ENCODE data around the gene FAM221B. TPM values are rescaled to one million over a fixed set of nuclear protein-coding genes. Genes with fewer than 3 reads are reported as not detected.
A peak's percentile ranks its signal among the peaks of the same experiment; 100 is the strongest.

FAM221B gene
- total RNA-seq, 1 donor from 2014 or later = 0.32 TPM

DNA sequence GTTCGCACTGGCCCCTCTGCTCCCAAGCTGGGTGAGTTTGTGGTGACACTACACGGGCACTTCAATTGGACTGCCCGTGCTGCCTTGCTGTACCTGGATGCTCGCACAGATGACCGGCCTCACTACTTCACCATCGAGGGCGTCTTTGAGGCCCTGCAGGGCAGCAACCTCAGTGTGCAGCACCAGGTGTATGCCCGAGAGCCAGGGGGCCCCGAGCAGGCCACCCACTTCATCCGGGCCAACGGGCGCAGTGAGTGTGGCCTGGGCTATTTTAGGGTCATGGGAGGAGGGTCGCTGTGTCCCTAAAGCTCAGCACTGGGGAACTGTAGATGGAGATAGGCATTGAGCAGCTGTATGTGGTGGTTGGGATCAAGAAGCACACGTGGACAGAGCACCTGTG is 35.7 kb downstream of the FAM221B start:
- no peak for DNase-seq
- Histone ChIP-seq H3K4me1 (peaks cover 39% of the 10 kb centered on the region), H3K27ac (no peak overlapping the region), H3K27me3 (ENCODE audit: low read depth) (no peaks in the 10 kb centered on the region), H3K36me3 (no peaks in the 10 kb centered on the region), H3K4me3 (no peak overlapping the region), H3K9me3 (no peaks in the 10 kb centered on the region)
- TF ChIP-seq, protein P1, sequence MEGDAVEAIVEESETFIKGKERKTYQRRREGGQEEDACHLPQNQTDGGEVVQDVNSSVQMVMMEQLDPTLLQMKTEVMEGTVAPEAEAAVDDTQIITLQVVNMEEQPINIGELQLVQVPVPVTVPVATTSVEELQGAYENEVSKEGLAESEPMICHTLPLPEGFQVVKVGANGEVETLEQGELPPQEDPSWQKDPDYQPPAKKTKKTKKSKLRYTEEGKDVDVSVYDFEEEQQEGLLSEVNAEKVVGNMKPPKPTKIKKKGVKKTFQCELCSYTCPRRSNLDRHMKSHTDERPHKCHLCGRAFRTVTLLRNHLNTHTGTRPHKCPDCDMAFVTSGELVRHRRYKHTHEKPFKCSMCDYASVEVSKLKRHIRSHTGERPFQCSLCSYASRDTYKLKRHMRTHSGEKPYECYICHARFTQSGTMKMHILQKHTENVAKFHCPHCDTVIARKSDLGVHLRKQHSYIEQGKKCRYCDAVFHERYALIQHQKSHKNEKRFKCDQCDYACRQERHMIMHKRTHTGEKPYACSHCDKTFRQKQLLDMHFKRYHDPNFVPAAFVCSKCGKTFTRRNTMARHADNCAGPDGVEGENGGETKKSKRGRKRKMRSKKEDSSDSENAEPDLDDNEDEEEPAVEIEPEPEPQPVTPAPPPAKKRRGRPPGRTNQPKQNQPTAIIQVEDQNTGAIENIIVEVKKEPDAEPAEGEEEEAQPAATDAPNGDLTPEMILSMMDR (IDR thresholded peaks at IDR 0.05) = no peak
- intact Hi-C loops (cut with DNase I) = no loop called here
- no peak for ATAC-seq

DNA sequence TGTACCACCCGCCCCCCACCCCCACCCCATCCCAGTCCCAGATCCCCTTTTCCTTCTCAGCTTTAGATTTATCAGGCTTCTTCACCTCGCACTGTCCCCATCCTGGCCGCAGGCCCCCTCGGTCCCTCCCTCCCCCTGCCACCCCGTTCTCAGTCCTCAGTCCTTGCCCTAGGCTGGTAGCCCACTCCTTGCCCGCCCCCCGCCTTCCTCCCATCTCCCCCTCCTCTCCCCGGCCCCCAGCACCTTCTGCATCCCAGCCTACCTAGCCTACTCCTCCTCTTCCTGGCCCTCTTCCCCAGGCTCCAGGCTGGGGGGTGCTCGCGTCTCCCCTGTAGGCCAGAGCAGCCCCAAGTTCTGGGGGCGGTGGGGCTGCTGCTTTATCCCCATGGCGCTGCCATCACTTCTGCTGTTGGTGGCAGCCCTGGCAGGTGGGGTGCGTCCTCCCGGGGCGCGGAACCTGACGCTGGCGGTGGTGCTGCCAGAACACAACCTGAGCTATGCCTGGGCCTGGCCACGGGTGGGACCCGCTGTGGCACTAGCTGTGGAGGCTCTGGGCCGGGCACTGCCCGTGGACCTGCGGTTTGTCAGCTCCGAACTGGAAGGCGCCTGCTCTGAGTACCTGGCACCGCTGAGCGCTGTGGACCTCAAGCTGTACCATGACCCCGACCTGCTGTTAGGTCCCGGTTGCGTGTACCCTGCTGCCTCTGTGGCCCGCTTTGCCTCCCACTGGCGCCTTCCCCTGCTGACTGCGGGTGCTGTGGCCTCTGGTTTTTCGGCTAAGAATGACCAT is 36.3 kb downstream of the FAM221B start:
- Histone ChIP-seq H3K27ac (no peak overlapping the region), H3K4me3 (peak overlapping the region; percentile 58), H3K27me3 (ENCODE audit: low read depth) (no peaks in the 10 kb centered on the region), H3K9me3 (no peaks in the 10 kb centered on the region), H3K36me3 (no peaks in the 10 kb centered on the region), H3K4me1 (peaks cover 39% of the 10 kb centered on the region)
- ATAC-seq = no peak
- TF ChIP-seq, protein P1 (IDR thresholded peaks at IDR 0.05) = no peak
- intact Hi-C loops (cut with DNase I) = no loop called here
- no peak for DNase-seq

DNA sequence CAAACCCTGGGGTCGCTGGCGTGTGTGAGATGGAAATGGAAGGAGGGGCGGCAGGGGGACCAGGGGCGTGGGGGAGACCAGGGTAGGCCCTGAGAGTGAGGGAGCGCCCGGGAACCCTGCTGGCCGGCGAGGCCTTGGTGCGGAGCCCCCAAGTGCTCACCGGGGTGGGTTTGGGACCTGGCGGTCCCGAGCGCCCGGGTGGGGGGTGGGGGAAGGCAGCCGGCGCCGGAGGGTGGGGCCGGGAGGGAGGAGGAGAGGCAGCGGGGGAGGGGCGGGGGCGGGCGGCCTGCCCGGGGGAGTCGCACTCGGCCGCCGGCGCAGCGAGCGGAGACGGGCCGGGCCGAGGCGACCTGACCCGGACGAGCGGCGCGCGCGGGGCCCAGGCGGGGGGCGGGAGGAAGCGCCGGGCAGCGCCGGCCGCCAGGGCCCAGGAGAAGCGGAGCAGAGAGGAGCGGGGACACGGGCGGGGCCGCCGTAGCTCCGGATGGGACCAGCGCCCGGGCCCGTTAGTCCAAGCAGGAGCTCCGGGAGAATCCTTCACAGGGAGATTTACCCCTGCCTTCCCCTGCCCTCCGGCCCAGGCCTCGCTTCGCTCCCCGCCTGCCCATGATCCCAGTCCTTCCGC is 37.1 kb downstream of the FAM221B start, which contains the start of gene NPR2:
TSS of gene NPR2 (plus strand) at position 295 of the 625 bp plus-strand sequence. CDS start 818 bp downstream, outside the sequence.
- Histone ChIP-seq H3K4me3 (peak within 1 kb of the TSS; percentile 58), H3K9me3 (no peaks in the 10 kb centered on the region), H3K4me1 (peaks cover 39% of the 10 kb centered on the region), H3K36me3 (peaks cover 2% of the 10 kb centered on the region), H3K27ac (peak within 1 kb of the TSS; percentile 74), H3K27me3 (ENCODE audit: low read depth) (no peaks in the 10 kb centered on the region)
- ATAC-seq (peak; percentile 48 to 56), DNase-seq (no peak)
- intact Hi-C loops (cut with DNase I) = no loop called here
- TF ChIP-seq, protein P1 (IDR thresholded peaks at IDR 0.05) = no peak

DNA sequence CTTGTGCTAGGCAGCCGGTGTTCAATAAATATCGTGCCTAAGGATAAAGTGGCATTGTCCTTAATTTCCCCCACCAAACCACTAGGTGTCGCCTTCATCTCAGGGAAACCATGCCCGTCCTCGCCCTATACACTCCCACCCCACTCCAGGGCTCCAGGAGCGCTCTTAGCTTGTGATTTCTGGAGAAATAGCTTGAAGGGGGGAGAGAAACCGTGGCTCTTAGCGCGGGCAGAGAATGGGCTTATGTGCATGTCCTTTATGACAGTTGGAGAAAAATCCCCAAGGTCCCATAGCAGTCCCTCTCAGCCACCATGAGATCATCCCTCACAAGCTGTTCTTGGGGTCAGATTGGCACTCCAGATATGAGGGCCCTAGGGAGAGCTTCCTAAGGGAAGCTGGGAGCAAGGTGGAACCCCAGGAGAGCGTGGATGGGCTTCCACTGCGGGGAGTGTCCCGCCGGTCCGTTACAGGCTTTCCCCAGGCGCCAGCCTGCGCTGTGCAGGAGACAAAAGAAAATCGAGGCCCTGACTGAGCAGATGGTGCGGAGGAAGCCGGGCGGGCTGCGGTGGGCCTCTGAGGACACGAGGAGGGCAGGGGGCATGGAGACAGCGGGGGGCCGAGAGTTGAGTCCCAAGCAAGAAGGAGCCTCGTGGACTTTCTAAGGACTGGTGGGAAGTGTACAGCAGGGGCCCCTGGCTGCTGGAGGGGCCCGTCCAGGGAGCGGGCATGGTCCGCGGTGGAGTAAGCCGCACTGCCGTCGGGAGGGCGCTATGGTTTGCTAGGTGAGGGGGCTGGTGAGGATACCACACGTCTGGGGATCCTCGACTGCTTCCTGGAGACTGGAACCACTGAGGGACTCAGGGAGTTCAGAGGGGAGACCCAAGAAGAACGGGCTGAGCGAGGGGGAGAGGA is 37.9 kb downstream of the FAM221B start:
- intact Hi-C loops (cut with DNase I) = no loop called here
- ATAC-seq = peak; percentile 92
- H3K4me3 ChIP-seq = peak overlapping the region; percentile 58
- DNase-seq = peak; percentile 63
- TF ChIP-seq, protein P1 (IDR thresholded peaks at IDR 0.05) = peak; percentile 81
- peaks cover 39% of the 10 kb centered on the region for H3K4me1 ChIP-seq
- H3K27me3 ChIP-seq (ENCODE audit: low read depth) = no peaks in the 10 kb centered on the region
- H3K36me3 ChIP-seq = peaks cover 10% of the 10 kb centered on the region
- no peaks in the 10 kb centered on the region for H3K9me3 ChIP-seq
- peak overlapping the region; percentile 74 for H3K27ac ChIP-seq

DNA sequence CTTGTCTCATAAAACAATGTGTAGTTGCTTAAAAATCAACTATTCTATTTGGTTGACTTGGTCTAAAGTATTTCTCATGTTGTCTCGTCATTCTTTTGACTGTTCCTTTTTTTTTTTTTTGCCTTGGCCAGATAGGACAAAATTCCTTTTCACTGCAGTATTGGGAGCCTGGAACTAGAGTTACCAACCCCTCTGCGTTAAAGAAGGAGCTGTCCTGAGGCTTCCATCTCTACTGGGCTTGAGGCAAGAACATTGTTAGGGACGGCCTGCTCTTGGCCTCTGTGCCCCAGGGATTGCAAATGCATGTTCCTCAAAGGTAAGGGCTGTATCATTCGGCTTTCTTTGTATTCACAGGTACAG is 38.5 kb downstream of the FAM221B start:
- Histone ChIP-seq H3K36me3 (peaks cover 12% of the 10 kb centered on the region), H3K9me3 (no peaks in the 10 kb centered on the region), H3K27me3 (ENCODE audit: low read depth) (no peaks in the 10 kb centered on the region), H3K4me1 (peaks cover 35% of the 10 kb centered on the region), H3K27ac (no peak overlapping the region), H3K4me3 (no peak overlapping the region)
- no peak for ATAC-seq
- TF ChIP-seq, protein P1 (IDR thresholded peaks at IDR 0.05) = no peak
- DNase-seq = no peak
- intact Hi-C loops (cut with DNase I) = no loop called here
